Stimulated activated CD4-positive, alpha-beta T cell treated with anti-CD3 and anti-CD28 coated beads, TNF-alpha, amount 100 ng/mL, for 1 hour (primary cell): ENCODE data around the gene SLC31A2.
"Not testable (repeated sequence)": the region's sequence is repeated elsewhere in the genome, so short reads cannot be mapped to it uniquely, and the experiment has no call there.

Experiments used
- DNase-seq, 3 donors: peaks; one replicate each; pipeline ENCODE4 v3.0.0-alpha.2; 2020; ENCODE audit warnings: low read depth in 3 of 3, low spot score in 1 of 3

The SLC31A2 gene

DNA sequence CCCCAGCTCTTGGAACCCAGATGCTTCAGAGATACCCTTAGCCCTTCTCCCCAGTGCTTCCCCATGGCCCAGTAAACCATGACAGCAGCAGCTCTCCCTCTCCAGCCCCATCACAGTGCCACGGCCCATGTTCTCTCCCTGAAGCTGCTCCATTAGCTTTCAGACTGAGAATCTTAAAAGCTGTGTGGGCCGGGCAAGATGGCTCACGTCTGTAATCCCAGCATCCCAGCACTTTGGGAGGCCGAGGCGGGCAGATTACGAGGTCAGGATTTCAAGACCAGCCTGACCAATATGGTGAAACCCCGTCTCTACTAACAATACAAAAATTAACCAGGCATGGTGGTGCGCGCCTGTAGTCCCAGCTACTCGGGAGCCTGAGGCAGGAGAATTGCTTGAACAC is 1.2 kb upstream of the SLC31A2 start:
- DNase-seq = not testable (repeated sequence)

DNA sequence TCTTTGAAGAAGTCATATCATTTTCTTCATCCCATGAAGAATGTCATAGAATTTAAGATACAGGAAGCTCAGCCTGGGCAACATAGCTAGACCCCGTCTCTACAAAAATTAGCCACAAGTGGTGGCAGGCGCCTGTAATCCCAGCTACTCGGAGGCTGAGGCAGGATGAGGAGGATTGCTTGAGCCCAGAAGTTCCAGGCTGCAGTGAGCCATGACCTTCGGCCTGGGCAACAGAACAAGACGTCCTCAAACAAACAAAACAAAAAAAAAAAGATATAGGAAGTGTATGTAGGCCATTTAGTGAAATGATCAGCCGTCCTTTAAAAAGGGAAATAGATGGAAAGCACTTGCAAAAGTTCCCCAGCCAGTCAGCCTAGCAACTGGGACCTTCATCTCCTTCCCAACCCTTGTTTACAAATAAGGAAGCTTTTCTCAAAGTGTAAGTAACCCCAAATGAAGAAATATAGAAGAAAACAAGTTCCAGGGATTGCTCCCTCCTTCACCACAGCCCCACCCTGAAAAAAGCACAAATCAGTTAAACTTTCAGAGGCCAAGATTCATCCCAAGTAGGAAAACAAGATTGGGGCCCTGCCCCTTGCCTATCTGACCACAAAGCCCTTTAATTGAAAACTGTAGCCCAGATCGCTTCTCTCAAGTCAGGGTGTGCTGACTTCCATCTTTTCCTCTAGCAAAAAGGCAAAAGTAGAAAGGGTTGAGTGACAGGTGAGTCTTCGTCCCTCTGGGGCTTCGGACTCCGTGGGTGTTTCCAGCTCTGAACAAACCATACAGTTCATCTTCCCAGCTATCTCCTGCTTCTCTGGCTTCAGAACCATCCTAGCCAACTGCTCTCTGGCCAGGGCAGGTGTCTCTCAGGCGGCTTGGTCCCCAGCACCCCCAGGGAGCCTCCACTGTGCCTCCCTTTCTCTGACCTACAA is 1.2 kb downstream of the SLC31A2 start:
- DNase-seq = no peak

DNA sequence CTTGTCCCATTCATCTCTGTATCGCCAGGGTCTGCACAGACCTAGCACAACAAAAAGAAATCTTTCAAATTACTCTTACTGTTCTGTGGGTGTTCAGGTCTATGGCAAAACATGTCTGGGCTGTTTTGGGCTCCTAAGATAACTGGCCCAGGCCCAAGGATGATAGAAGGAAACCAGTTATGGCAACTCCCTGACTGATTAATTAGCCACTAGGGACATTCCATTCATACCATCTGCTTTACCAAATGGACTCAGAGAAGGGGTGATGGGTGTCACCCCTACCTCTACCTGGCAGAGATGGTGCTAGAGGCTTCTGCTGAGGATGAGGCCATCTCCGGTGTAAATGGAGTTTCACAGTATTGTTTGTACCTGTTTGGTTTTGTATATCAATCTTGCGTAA is 1.9 kb downstream of the SLC31A2 start:
- DNase-seq = no peak

DNA sequence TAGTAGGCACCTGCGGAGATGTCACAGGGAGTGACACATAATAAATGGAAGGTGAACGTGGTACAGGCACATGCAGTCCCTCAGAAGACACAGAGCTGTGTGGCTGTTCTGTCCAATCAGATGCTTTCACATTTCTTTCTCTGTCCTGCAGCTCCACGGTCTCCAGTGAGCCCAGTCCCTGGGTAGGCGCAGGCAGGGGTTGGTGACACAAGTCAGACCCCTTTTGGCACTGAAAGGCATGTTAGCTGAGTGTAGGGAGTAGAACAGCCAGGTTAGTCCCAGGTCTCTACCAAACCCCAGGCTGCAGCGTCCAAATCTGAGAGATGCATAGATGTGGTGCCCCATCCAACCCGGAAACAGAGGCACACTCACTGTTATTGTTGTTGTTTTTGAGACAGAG is 2.8 kb downstream of the SLC31A2 start:
- no peak for DNase-seq

DNA sequence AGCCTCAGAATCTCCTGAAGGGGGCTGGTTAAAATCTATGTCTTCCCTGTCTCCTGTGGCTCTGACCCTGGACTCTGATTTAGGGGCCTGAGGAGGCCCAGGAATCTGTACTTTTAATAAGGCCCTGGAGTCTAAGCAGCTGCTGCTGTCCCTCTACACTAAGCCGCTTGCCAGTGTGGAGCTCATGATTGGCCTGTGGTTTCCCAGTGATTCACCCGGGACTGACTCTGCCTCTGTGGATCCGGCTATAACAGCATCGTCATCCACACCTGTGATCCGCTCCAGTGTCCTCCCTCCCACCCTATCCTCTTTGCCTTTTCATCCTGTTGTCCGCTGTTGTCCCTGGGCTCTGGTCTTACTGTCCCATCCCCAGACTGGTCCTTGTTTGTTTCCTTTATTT is 3.7 kb downstream of the SLC31A2 start:
- DNase-seq = no peak

DNA sequence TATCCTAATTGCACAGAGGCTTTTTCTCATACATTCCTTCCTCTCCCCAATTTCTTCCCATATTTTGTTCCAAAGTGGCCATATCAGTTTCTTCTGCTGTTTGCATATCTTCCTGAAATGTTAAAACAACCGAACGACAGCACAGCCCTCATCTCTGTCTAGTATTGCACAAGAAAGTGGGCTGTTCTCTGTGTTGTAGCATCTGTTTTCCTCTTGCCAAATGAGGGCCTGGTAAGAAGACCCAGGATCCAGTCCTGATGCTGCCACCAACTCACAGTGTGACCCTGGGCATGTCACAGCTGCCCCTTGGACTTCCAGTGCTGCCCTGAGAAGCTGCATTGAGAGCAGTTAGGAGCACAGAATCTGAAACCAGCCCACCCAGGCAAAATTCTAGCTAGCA is 4.1 kb downstream of the SLC31A2 start:
- no peak for DNase-seq

DNA sequence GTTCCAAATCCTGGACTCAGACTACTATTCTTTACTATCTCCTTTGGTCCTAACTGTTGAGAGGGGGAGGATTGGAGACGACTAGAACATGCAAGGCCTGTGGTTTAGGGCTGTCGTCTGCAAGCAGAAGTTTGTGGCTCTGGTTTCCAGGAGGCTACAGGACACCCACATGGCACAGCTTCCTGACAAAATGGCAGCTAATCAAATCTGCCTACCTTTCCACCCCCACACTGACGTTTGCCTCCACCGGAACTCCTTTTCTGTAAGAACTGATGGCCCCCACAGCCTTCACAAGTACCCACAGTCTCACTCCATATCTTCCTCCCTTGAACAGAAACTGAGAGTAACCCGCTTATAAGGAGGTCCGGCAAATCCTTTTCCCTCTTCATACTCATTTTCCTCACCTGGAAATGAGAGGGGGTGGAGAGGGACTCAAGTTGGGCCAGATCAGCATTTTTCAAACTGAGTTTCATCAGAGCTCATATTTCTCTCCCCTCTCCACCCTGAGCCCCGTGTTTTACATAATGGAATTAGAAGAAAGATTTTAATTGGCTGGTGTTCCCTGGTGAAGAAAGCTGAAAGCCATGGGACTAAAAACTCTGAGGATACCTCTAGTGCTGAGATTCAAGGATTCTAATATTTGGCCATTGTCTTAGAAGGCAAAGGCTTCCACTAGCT is 5.2 kb downstream of the SLC31A2 start:
- DNase-seq = no peak

DNA sequence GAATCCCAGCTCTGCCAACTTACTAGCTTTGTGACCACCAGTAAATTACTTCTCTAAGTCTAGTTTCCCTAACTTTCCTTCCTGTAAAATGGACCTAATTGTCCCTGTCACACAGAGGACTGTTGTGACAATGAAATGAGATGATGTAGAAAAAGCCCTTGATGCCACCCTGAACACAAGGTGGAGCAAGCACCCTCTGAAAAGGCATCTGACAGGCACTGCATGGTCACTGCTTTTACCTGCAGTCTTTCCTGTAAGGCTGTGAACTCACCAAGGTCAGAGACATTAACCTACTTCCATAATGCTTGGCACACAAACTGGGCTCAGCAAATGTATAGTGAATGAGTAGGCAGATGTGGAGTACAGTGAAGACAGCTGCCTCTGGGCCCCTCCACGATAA is 6.1 kb downstream of the SLC31A2 start:
- no peak for DNase-seq

DNA sequence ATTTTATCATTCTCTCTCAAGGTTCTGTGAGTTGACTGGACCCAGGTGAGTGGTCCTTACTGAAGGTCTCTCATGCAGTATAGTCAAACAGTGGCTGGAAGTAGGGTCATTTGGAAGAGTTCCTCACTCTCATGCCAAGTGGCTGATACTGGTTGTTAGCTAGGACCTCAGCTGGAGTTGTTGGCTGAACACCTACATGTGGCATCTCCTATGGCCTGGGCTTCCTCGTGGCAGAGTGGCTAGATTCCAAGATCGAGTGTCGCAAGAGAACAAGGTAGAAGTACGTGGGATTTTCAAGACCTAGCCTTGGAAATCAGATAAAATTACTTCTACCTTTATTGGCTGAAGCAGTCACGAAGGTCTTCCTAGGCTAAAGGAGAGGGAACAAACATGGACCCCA is 7.6 kb downstream of the SLC31A2 start:
- no peak for DNase-seq

DNA sequence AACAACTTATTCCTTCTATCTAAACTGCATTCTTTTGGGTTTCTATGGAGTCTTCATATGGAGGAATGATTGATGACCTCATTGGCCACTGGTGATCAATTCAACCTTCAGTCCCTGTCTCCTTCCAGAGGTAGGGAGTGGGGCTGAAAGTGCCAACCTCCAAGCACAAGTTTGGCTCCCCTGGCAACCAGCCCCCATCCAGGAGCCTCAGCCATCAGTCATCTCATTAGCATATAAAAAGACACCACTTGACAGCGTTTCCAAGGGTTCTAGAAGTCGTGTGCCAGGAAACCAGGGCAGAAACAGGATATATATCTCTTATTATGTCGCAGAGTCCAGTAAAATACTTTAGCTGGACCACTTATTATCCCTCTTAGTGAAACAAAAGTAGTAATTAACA is 9.8 kb downstream of the SLC31A2 start:
- DNase-seq = no peak

DNA sequence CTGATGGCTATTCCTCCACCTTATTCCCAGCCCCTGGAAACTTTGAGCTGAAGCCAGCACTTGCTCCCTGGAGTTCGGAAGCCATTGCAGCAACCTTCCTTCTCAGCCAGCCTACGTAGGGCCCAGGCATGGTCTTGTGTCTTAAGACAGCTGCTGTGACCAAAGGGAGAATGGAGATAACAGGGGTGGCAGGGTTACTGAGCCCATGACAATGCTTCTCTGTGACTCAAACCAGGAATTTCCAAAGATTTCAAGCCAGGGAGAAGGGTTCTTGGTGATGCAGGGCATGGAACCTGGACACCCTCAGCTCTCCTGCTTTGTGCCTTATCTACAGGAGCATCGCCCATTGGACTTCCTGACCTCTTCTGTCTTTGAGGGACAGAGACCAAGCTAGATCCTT is 12.2 kb downstream of the SLC31A2 start:
- DNase-seq = no peak

DNA sequence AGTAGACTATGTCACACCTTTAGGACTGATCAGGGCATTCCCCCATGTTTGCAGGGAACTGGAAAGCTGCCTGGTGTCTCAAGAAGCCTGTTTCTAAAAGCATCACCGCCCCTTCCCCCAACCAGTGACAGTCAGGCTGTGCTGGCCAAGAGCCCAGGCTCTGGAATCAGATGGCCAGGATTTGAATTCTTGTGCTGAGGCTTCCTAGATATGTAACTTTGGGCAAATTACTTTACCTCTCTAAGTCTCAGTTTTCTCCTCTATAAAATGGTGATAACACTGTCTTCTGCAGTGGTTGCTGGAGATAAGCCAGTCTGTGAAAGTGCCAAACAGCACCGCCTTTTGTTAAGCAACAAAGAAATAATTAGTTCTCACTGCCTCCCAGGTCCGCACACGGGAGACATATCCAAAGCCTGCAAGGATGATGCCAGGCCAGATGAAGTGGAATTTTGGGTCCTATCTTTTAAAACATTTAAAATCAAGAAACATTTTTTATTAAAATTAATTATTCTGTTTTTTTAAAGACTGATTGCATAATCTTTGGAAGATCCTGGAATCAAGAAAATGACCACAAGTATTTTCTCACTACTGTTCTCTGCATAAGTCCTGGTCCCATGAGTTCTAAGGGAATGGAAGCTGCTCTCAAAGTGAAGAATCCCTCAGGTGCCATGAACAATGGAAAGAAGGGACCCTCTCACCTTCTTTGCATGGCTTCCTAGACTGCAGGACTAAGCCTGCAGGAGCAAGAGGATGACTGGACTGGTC is 13.9 kb downstream of the SLC31A2 start:
- no peak for DNase-seq

DNA sequence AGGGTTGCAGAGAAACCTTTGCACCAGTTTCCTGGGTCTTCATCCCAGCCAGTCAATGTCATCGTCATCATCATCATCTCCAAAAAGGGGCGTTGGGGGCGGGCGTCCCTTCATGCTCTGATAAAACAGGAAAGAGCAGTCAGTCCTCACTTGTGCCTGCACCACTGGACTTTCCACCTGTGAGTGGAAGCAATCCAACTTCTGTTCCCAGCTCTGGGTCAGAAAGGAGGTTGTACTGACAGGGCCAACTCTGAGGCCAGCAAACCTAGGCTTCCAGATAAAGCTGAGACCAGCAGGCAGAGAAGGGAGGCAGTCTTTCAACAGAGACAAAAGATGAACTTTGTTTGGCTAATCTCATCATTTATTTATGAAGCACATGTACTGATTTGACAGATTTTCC is 15.2 kb downstream of the SLC31A2 start:
- DNase-seq = no peak

DNA sequence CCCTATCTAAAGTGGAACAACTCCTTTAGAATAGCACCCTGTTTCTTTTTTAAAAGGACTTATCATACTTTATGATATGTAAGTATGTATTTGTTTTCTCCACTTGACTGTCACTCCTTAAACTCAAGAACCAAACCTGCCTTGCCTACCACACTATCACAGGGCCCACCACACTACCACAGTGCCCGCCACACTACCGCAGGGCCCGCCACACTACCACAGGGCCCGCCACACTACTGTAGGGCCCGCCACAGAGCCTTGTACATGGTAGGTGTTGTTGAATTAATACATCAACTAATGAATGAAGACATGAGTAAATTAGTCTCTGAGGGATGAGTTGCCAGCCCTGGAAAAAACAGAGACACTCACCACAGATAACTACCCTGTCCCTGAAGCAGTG is 18.0 kb downstream of the SLC31A2 start:
- DNase-seq = no peak

DNA sequence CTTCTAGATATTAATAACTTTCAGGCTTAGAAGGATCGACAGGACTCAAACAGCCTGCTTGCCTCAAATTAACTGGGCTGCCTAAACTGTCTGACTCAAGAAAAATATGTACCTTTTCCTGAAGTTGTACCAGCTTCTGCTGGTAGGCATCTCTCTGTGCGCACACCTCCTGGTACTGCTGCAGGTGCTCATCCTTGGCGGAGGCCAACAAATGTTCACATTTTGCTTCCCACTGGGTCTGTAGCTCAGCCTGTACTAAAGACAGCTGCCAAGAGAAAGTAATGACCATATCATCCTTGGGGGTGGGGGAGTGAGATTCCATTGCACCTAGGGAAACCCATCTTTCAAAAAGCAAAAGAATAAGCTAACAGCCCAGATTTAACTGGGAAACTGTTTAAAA is 22.5 kb downstream of the SLC31A2 start:
- DNase-seq = no peak

DNA sequence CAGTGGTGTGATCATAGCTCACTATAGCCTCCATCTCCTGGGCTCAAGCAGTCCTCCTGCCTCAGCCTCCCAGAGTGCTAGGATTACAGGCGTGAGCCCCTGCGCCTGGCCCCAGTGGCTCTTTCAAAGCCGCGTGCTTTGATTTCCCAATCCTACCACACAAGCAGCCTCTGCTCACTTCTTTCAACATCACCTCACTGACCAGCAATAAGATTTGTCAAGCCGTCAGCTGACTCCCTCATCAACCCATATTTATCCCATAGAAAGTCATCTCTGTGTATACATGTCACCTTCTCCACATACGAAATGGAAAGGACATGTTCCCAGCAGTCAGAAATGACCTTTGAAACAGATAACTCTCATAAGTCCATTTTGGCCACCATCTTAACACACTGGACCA is 26.0 kb downstream of the SLC31A2 start:
- DNase-seq = no peak

DNA sequence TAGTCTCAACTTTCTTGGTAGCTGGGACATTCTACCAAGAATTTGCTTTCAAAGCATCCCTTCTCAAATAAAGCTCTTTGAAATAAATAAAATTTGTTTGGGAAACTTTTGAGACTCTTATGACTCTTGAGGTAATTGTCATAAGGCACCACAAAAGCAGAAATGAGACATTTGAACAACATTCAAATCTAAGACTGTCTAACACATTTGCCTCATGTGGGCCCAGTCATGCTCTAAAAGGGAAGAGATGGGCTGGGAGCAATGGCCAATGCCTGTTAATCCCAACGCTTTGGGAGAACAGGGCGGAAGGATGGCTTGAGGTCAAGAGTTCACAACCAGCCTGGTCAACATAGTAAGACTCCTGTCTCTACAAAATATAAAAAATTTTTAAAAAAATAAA is 26.4 kb downstream of the SLC31A2 start:
- DNase-seq = no peak

DNA sequence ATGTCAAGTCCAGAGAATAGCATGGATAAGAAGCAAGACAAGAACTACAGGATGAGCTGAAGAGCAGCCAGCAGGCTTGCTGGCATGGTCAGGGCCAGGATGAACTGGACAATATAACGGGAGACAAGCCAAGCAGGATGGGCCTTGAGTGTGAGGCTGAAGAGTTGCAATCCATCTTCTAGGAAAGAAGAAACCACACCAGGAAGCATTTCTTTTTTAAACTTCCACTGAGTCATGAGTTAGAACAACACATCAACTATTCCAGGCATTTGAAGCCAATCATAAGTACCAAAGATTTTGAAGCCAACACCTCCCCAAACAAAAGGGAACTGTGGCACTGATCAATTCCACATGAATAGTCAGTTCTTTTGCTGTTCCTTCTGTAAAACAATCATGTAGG is 27.3 kb downstream of the SLC31A2 start:
- DNase-seq = no peak

DNA sequence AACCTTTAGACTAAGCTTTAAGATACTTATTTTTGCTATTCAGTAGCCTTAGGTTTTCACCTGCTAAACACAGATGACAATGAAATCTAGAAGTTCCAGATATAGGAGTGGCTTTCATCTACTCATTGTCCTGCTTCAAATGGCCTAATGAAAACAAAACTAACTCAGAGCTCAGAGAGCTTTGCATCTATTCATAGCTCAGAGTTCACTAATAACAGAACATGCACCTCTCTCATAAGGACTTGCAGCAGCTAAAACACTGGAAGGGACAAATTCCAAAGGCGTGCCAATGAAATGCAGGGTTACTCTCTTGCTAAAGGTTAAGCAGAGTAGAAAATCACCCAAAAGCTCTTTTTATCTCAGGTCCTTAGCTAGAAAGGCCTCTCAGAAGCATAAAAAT is 29.0 kb downstream of the SLC31A2 start:
- no peak for DNase-seq

DNA sequence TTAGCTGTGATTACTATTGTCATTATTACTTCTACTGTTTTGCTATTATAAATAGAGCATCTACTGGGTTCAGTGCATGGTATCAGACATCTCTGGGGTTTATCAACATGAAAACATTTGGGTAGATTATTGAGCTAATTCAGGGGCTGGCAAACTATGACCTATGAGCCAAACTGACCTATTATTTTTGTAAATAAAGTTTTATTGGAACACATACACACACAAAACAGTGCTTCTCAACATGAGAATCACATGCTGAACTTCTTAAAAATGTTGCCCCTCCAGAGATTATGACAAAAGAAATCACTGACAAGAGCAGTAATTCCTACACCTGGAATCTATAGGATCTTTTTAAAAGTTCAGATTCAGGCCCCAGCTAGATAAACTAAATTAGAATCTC is 30.4 kb downstream of the SLC31A2 start:
- DNase-seq = no peak

DNA sequence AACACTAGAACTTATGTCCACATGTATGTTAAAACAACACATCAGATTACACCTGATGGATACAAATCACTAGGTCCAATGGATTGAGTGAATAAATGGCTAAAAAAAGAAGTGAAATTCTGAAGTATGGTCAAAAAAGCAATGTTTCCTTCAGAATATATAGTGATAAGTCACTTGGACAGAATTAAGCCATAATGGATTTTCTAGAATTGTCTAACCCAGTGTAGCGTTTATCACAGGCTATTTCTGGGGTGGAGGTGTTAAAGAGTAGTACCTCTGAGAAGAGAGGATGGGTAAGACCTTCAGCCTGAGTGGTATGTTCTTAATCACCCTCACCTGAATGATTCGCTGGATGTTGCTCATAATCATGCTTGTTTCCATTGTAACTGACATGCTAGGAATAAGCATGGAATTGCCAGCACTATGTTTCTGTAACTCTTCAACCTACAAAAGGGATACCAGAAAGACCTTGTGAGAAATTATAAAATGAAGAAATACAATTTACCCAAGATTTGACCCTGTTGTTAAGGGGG is 33.2 kb downstream of the SLC31A2 start:
- no peak for DNase-seq

DNA sequence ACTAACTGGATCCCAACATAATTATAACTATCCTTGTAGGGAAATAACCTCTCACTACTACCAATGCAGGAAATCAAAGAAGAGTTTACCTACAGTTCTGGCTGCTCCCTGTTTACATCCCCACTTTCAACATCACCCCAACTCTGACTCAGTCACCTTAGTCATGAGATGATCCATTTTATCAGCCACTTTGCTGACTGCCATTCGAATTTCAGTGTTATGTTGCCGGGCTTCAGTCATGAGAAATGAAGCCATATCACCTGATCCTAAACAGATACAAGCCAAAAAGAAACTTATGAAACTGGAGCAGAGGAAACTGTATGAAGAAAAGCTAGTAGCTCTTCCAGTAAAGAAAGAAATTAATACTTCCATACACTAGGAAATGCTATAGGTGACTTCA is 33.7 kb downstream of the SLC31A2 start:
- DNase-seq = no peak
